Calu3 (cell line): ENCODE data around the gene AHNAK2. TPM values are rescaled to one million over a fixed set of nuclear protein-coding genes. Genes with fewer than 3 reads are reported as not detected.

Experiments used
- BruUV-seq: library from RNA; stranded (reverse); fragments of 400-500 nt; replicated peaks from 2 replicates; lab custom pipeline; 2021; lab: Mats Ljungman, UMichigan
- CTCF ChIA-PET: fragments of 300-600 bp; sonication (Branson Sonifier 250); formaldehyde crosslinking; loops from one replicate; lab custom pipeline; 2022; ENCODE audit warnings: antibody characterized with exemption; lab: Charles Lee
- DNase-seq: peaks from one replicate; pipeline ENCODE4 v3.0.0; 2022
- H3K27ac Mint-ChIP-seq: one replicate; pipeline ENCODE4 v1.8.0; 2022; ENCODE audit warnings: mixed read lengths; ENCODE audit not compliant: unreplicated experiment
- H3K27me3 Mint-ChIP-seq: one replicate; pipeline ENCODE4 v1.8.0; 2022; ENCODE audit warnings: mixed read lengths; ENCODE audit not compliant: unreplicated experiment
- H3K36me3 Mint-ChIP-seq: one replicate; pipeline ENCODE4 v1.8.0; 2022; ENCODE audit warnings: mild to moderate bottlenecking, moderate library complexity, mixed read lengths; ENCODE audit not compliant: insufficient read depth, unreplicated experiment
- H3K4me1 Mint-ChIP-seq: one replicate; pipeline ENCODE4 v1.8.0; 2022; ENCODE audit warnings: mild to moderate bottlenecking, low read depth, mixed read lengths; ENCODE audit not compliant: unreplicated experiment
- H3K4me3 Mint-ChIP-seq: one replicate; pipeline ENCODE4 v1.8.0; 2022; ENCODE audit warnings: mild to moderate bottlenecking, low read depth, moderate library complexity, mixed read lengths; ENCODE audit not compliant: unreplicated experiment
- H3K9me3 Mint-ChIP-seq: one replicate; pipeline ENCODE4 v1.8.0; 2022; ENCODE audit warnings: low read depth, mixed read lengths; ENCODE audit not compliant: unreplicated experiment
- intact Hi-C: fragments of 100-400 bp; cut with micrococcal nuclease; formaldehyde crosslinking; loops from one replicate; pipeline ENCODE4 v1.10.0; 2022; ENCODE audit not compliant: unreplicated experiment
- total RNA-seq: library from RNA; stranded (reverse); gene quantifications from 2 replicates; pipeline ENCODE4 v1.2.3, GENCODE V29; 2022
- TF ChIP-seq, protein P1 (sequence below): fragments of 200-600 bp; IDR thresholded peaks from one replicate; pipeline ENCODE4 v1.8.0; 2022; ENCODE audit warnings: antibody characterized with exemption; ENCODE audit not compliant: unreplicated experiment

AHNAK2 gene
- total RNA-seq, 1 experiment from 2014 or later = 42.0 TPM

DNA sequence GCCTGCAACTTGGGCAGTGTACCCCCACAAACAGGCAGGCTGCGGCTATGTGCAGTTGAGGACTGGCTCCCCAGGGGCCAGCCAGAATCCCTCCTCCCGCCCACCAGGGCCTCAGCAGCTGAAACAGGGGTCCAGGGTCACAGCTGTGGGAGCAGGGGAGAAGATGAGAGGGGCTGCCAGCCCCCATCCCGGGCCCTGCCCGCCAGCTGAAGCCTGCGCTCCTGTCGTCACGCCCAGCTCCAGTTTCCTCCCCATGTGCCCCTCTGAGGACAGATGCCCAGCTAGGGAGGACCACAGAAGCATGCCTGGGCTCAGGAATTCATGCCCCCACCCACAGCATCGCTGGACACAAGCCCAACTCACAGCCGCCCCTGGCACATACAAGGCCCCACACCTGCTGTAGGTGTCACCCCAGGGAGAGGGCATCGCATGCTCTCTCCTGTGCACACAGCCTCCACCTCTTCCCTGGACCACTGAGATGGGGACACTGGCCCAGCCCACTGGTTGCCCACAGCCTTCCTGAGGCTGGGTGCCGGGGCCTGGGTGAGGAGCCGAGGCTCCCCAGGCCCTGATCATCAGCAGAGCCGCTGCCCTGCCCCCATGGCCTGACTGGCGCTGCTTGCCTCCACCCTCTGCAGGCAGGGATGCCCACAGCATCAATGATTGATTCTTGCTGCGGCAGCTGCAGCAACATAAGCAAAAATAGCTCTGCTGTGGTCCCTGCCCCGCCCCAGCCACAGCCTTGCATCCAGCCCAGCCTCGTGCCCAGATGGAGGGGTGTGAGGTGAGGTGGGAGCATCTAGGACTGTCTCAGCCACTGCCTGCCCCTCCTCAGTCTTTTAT lies 3.7 kb upstream of the AHNAK2 start:
- intact Hi-C loops = no loop called here
- TF ChIP-seq, protein P1, sequence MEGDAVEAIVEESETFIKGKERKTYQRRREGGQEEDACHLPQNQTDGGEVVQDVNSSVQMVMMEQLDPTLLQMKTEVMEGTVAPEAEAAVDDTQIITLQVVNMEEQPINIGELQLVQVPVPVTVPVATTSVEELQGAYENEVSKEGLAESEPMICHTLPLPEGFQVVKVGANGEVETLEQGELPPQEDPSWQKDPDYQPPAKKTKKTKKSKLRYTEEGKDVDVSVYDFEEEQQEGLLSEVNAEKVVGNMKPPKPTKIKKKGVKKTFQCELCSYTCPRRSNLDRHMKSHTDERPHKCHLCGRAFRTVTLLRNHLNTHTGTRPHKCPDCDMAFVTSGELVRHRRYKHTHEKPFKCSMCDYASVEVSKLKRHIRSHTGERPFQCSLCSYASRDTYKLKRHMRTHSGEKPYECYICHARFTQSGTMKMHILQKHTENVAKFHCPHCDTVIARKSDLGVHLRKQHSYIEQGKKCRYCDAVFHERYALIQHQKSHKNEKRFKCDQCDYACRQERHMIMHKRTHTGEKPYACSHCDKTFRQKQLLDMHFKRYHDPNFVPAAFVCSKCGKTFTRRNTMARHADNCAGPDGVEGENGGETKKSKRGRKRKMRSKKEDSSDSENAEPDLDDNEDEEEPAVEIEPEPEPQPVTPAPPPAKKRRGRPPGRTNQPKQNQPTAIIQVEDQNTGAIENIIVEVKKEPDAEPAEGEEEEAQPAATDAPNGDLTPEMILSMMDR = no peak
- Mint-ChIP-seq H3K4me1 (peaks cover 37% of the 10 kb centered on the region), H3K27ac (no peak overlapping the region), H3K4me3 (no peak overlapping the region), H3K9me3 (no peaks in the 10 kb centered on the region), H3K27me3 (no peaks in the 10 kb centered on the region), H3K36me3 (peaks cover 47% of the 10 kb centered on the region)
- DNase-seq = no peak
- no TSS peak for BruUV-seq
- CTCF ChIA-PET = no interaction called here

DNA sequence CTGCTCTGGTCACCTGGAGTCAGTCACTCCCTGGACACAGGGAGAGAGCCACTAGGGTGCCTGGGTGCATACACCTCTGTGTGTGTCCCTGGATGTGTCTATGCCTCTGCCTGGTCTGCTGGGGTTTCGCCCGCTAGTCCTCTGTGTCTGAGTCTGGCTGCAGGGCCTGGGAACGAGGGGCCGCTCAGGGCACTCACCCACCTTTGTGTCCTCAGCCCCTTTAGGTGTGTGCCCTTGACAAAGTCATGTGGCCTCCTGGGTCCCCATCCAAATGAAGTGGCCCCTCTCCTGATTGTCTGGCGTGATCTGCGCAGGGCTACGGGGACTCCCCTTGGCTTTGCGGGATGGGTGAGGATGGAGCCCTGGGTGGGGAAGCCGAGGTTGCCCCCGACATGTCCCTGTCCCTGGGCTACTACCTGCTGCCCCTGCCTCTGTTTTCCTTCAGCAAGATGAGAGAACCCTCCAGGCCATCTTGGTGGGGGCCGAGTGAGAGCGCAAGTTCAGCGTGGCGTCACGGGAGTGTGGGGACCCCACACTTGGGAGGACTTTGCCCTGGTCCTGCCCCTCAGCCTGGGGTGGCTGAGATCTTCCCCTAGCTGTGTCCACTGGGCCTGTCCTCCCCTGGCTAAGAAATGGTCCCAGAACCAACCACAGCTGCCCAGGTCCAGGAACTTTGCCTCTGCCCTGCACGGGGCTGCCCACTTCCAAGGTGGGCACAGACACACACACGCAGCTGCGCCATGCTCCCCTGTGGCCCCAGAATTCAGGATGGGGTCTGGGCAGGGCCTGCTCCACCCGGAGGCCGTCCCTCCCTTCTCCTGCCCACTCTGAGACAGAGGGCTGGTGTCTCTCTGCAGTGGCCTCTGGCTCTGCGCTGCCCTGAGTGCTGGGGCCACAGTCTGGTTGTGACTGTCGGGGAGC lies 2.7 kb upstream of the AHNAK2 start:
- H3K27ac Mint-ChIP-seq = no peak overlapping the region
- TF ChIP-seq, protein P1 = no peak
- H3K27me3 Mint-ChIP-seq = no peaks in the 10 kb centered on the region
- no TSS peak for BruUV-seq
- H3K9me3 Mint-ChIP-seq = no peaks in the 10 kb centered on the region
- CTCF ChIA-PET = no interaction called here
- H3K4me3 Mint-ChIP-seq = no peak overlapping the region
- intact Hi-C loops = no loop called here
- no peak for DNase-seq
- peaks cover 44% of the 10 kb centered on the region for H3K4me1 Mint-ChIP-seq
- H3K36me3 Mint-ChIP-seq = peaks cover 43% of the 10 kb centered on the region

DNA sequence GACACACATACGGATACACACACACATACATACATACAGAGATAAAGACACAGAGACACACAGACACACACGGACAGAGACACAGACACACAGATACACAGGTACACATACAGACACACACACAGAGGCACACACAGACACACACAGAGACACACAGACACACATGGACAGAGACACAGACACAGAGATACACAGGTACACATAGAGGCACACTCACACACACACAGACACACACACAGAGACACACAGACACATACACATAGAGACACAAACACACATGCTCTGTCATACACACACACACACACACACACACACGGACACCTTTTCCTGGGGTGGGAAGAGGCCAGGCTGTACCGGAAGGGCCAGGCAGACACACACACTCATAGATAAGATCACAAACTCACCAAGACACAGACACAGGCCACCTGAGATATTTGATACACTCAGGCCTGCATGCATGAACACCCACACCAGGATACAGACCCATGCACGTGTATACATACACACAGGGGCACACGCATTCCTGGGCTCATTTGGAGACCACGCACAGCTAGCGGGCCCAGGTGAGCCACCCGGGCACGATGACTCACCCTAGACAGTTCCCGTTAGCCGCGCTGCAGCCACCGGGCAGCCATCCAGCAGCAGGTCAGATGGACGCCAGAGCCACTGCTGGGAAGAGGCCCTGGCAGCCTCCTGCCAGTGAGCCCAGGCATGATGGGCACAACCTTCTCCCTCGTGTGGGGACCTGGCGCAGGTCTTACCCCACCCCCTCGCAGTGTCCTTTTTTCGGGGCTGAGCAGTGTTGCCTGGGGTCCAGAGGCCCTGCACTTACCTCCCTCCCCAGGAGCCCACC lies 1.8 kb upstream of the AHNAK2 start:
- no TSS peak for BruUV-seq
- TF ChIP-seq, protein P1 = no peak
- Mint-ChIP-seq H3K27me3 (no peaks in the 10 kb centered on the region), H3K4me1 (peaks cover 46% of the 10 kb centered on the region), H3K9me3 (no peaks in the 10 kb centered on the region), H3K4me3 (peak overlapping the region; percentile 24), H3K27ac (peak overlapping the region; percentile 23), H3K36me3 (peaks cover 34% of the 10 kb centered on the region)
- CTCF ChIA-PET = no interaction called here
- peak; percentile 87 for DNase-seq
- intact Hi-C loops = loop anchor here (10.0 kb wide), 1 partner anchor 85 kb away; no protein-coding TSS in a partner anchor
